ENCODE measurements around the gene DKK3.

DKK3 gene

DNA sequence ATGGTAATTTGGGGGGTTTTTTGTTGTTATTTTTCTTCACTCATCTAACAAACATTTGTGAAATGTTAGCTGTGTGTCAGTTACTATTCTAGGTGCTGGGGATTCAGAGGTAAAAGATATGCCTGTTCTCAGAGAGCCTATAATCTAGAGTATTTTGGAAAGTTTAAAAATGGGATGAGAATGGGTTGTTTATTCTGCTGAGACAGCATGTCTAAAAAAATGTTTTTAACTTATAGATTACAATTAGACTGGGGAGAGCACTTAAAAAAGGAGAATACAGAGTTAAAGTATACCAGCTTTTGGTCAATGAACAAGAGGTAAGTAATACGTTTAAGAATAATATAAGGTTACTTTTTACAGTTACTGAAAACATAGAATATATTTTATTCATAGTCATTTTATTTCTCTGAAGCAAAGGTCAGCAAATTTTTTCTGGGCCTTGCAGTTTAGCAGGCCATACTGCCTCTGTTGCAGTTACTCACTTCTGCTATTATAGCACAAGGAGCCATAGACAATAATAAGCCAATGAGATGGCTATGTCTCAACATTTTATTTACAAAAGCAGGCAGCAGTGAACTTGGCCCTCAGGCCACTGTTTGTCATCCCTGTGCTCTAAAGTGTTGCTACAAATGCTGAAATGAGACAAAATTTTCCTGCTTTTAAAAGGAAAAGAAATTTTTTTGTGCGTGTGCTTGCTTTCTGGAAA lies 60.0 kb downstream of the DKK3 start:
- DNase-seq, result no peak

GRCh38 chr11:11947825-11948224 lies 60.6 kb downstream of the DKK3 start:
- DNase-seq, result no peak

GRCh38 chr11:11946878-11947277 lies 61.5 kb downstream of the DKK3 start:
- no peak for DNase-seq

GRCh38 chr11:11946180-11946579 lies 62.2 kb downstream of the DKK3 start:
- no peak for DNase-seq

DNA sequence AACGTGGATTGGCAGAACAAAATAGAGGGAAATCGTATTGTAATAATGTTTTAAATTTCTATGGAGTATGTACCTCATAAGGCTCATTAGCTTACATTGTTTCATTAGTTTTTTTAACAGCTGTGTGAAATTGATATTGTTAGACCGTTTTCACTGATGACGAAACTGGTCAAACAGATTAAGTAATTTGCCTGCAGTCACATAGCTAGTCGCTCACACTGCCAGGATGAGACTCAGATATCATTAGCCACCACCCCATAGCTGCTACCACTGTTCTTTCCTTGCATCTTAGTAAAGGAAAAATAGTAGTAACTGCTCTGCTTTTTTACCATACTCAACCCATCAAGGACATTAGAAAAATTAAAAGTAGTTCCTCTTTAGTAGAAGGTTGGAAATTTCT lies 64.0 kb downstream of the DKK3 start:
- no peak for DNase-seq

DNA sequence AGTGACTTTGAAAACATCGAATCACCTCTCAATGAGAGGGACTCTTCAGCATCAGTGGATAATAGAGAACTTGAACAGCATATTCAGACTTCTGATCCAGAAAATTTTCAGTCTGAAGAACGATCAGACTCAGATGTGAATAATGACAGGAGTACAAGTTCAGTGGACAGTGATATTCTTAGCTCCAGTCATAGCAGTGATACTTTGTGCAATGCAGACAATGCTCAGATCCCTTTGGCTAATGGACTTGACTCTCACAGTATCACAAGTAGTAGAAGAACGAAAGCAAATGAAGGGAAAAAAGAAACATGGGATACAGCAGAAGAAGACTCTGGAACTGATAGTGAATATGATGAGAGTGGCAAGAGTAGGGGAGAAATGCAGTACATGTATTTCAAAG lies 65.8 kb downstream of the DKK3 start:
- no peak for DNase-seq

DNA sequence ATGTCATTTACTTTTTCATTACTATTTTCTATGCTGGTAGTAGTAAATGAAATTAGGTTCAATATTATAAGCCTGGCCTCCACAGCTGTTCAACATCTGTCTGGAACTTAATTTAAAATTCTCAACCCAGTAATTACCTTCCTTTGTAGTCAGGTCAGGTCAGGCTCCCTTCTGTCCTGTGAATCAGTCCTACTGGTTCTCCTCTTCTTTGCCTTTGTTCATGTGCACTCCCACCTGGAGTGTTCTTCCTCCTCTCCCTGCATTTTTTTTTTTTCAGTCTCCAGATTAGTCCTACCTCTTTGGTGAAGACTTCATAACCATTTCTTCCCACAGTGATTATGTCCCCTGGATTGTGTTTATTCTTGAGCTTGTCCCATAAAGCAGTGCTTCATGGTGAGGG lies 67.9 kb downstream of the DKK3 start:
- DNase-seq, result no peak

DNA sequence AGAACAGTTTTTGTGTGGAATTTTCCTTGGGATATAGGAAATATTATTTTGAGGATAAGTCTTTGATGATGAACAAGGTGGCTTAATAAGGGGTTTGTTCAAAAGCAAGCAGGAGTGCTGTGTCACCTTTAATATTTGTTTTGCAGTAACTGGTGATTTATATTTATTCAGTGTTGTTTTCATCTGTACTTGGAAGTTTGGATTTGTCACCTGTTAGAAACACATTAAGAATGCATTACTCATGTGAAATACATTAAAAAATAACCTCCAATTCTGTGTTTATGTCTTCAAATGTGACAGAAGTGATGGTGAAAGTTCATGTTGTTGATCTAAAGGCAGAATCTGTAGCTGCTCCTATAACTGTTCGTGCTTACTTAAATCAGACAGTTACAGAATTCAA lies 70.5 kb downstream of the DKK3 start:
- DNase-seq, result no peak

DNA sequence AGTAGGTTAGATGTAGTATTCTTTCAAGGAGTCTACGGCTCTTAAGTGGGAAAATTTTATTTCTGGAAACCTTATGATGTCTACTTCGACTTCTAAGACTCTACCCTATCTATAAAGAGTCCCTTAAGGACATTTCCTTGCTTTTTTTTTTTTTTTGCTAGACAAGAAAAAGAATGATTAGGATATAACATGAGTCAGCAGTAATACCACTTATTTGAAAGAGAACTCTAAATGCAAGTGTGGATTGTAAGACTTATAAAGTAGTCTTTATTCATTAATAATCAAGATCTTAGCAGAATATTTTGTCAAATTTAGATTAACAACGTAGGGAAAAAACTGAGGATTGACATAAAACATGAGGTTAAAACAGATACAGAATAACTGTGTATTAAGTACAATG lies 71.0 kb downstream of the DKK3 start:
- no peak for DNase-seq

DNA sequence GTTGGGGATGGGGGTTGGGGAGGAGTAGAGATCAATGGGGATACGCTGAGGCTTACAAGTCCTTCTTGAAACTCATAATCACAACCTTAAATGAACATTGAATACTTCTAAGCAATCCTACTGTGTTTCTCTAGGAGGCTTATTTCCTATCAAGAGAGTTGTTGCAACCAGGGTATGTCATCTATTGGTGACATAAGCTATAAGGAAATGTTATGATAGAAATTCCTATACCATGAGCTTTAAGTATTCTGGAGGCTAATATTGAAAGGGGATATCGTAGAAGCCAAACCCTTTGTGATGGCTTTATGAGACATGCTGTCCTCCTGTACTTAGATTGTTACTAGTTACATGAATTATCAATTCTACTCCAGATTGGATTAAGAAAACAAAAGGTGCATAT lies 72.9 kb downstream of the DKK3 start:
- DNase-seq, result no peak

DNA sequence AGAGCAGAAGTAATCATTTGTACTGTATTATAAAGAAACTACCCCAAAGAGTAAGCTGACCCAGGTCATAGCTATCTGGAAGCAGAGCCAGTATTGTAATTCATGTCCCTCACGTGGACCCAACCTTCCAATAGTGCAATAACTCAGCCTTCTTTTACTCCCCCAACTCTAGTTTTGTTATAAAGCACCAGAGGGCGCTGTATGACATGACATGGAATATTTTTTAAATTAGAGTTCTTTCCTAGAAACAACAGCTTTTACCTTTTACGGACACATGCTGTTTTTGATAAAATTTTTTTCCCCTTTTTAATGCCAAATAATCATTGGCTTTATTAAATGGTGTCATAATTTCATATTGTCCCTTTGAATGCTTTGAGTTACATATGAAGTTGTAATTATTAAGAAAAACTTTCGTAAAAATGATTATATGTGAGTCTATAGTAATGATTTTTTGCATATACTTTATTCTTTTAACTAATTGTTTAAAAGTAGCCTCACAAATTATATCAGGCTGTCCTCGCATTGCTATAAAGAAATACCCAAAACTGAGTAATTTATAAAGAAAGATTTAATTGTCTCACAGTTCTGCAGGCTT lies 76.9 kb downstream of the DKK3 start:
- peak in 3 of 51 donors; percentile 11 to 38 (median 14) for DNase-seq

DNA sequence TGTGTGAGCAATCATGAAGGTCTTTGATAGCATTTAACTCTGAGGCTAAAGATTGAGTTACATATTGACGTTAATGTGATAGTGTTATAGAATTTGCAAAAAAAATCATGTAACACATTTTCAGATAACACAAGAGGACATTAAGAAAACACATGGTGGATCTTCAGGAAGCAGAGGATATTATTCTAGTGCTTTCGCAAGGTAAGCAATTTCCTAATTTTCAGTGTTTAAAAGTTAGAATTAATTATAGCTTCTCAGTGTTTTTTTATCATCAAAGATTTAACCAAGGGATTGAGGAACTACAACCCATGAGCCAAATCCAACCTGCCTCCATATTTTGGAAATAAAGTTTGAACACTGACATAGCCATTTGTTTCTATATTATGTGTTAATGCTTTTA lies 78.5 kb downstream of the DKK3 start:
- DNase-seq, result no peak

DNA sequence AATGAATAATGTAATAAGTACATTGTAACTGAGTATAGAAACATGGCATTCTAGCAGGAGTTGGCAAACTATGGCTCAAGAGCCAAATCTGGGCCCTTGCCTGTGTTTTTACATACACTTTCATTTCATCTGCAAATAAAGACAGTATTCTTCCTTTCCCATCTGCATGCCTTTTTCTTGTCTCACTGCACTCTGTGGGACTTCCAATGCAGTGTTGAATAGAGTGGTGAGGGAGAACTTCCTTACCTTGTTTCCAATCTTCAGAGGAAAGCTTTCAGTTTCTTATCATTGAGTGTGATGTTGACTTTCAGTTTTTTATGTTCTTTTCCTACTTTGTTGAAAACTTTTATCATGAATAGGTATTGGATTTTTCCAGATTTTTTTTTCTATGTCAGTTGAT lies 84.6 kb downstream of the DKK3 start:
- no peak for DNase-seq

DNA sequence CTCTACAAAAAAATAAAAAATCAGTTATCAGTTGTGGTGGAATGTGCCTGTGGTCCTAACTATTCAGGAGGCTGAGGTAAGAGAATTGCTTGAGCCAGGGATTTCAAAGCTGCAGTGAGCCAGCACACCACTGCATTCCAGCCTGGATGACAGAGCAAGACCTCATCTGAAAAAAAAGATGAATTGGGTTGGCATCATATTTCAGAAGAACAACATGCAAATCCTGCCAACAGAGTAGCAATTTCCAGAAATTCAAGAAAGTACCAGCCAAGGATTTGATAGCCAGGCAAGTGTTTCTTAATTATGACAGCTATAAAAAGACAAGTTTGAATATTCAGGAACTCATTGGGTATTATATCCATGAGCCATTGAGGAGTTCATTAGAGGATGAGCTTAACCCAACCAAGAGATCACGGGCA lies 91.4 kb downstream of the DKK3 start:
- no peak for DNase-seq

- DNase-seq, result no peak
These were observed 92.8 kb downstream of the DKK3 start for GRCh38 chr11:11915625-11916024.

- DNase-seq, result no peak
These were observed 95.0 kb downstream of the DKK3 start for GRCh38 chr11:11913395-11913794.

Measured in hypothalamus (tissue), 51 donors.